SK-N-SH (cell line): ENCODE data around the gene MAOB. TPM values are rescaled to one million over a fixed set of nuclear protein-coding genes. Genes with fewer than 3 reads are reported as not detected.
A peak's percentile ranks its signal among the peaks of the same experiment; 100 is the strongest.

Experiments
- CTCF ChIA-PET: fragments of 300-600, 350-600 bp; formaldehyde crosslinking; extraction: SDS; loops from one replicate; lab custom pipeline; 2021; lab: Yijun Ruan, JAX
- POLR2A ChIA-PET: fragments of 350-600 bp; sonication (Branson Sonifier 250); formaldehyde crosslinking; extraction: SDS; loops from one replicate; lab custom pipeline; 2020; ENCODE audit warnings: antibody characterized with exemption, inconsistent platforms; lab: Yijun Ruan, JAX
- DNase-seq: peaks from one replicate; pipeline ENCODE4 v3.0.0; 2012
- H2AFZ ChIP-seq: fragments of 200-600 bp; sonication (generic); 2 replicates; pipeline ENCODE4 v1.8.1; 2016; ENCODE audit warnings: antibody characterized with exemption, mild to moderate bottlenecking, low read depth
- H3F3A ChIP-seq: fragments of 200-600 bp; sonication (generic); replicated peaks from 2 replicates; pipeline ENCODE3; 2016; ENCODE audit warnings: antibody characterized with exemption, mild to moderate bottlenecking; ENCODE audit not compliant: insufficient read depth
- H3K27ac ChIP-seq, 2 experiments: fragments of 200-500 bp in 1 of 2; fragments of 200-600 bp in 1 of 2; sonication (Bioruptor generic) in 1 of 2; sonication (generic), shearing (Covaris generic) in 1 of 2; 2 replicates each; pipeline versions ENCODE4 v1.5.1 to v1.6.1; 2014 to 2016; ENCODE audit warnings: low read depth in 2 of 2, inconsistent platforms in 1 of 2, low read length in 1 of 2, mild to moderate bottlenecking in 1 of 2, mixed read lengths in 1 of 2
- H3K27me3 ChIP-seq: fragments of 200-600 bp; sonication (generic), shearing (Covaris generic); 2 replicates; pipeline ENCODE4 v1.6.1; 2016; ENCODE audit warnings: mixed run types; ENCODE audit not compliant: insufficient read depth
- H3K36me3 ChIP-seq, 2 experiments: fragments of 200-500 bp in 1 of 2; fragments of 200-600 bp in 1 of 2; sonication (Bioruptor generic) in 1 of 2; sonication (generic) in 1 of 2; replicated peaks in 1 of 2; 2 replicates each; pipeline versions ENCODE3 to v1.5.1; 2014 to 2016; ENCODE audit warnings: low read length in 1 of 2, mild to moderate bottlenecking in 1 of 2; ENCODE audit not compliant: insufficient read depth in 2 of 2, control insufficient read depth in 1 of 2
- H3K4me1 ChIP-seq, 2 experiments: fragments of 200-500 bp in 1 of 2; fragments of 200-600 bp in 1 of 2; sonication (Bioruptor generic) in 1 of 2; sonication (generic), shearing (Covaris generic) in 1 of 2; 2 replicates each; pipeline versions ENCODE4 v1.5.1 to v1.6.1; 2014 to 2016; ENCODE audit warnings: low read depth in 1 of 2, low read length in 1 of 2, mixed run types in 1 of 2; ENCODE audit not compliant: insufficient read depth in 2 of 2, control insufficient read depth in 1 of 2
- H3K4me2 ChIP-seq: fragments of 200-600 bp; sonication (generic), shearing (Covaris generic); 2 replicates; pipeline ENCODE4 v1.6.1; 2017; ENCODE audit warnings: mixed run types
- H3K4me3 ChIP-seq, 2 experiments: fragments of 200-500 bp in 1 of 2; fragments of 200-600 bp in 1 of 2; sonication (Bioruptor generic) in 1 of 2; sonication (generic), shearing (Covaris generic) in 1 of 2; 2 replicates each; pipeline versions ENCODE4 v1.5.1 to v1.8.1; 2014 to 2016; ENCODE audit warnings: low read depth in 2 of 2, inconsistent platforms in 1 of 2, low read length in 1 of 2, mild to moderate bottlenecking in 1 of 2, mixed read lengths in 1 of 2, moderate library complexity in 1 of 2
- H3K79me2 ChIP-seq: fragments of 200-600 bp; sonication (generic); 2 replicates; pipeline ENCODE4 v1.8.1; 2017; ENCODE audit warnings: mild to moderate bottlenecking; ENCODE audit not compliant: insufficient read depth
- H3K9ac ChIP-seq: fragments of 200-600 bp; sonication (generic); 2 replicates; pipeline ENCODE4 v1.6.1; 2017; ENCODE audit warnings: mixed run types
- H3K9me2 ChIP-seq: fragments of 200-600 bp; sonication (generic); 2 replicates; pipeline ENCODE4 v1.6.1; 2017; ENCODE audit warnings: mixed run types
- H3K9me3 ChIP-seq: fragments of 200-600 bp; sonication (generic); 2 replicates; pipeline ENCODE4 v1.6.1; 2017; ENCODE audit warnings: mixed run types, mild to moderate bottlenecking, moderate library complexity
- H4K20me1 ChIP-seq: fragments of 200-600 bp; sonication (generic); 2 replicates; pipeline ENCODE4 v1.6.1; 2017; ENCODE audit warnings: mild to moderate bottlenecking, mixed run types; ENCODE audit not compliant: insufficient read depth
- ELF1 ChIP-seq: IDR thresholded peaks from 2 replicates; pipeline ENCODE4 v1.4.0; 2012
- EP300 ChIP-seq, 2 experiments: IDR thresholded peaks; 2 replicates each; pipeline versions ENCODE4 v1.4.0 to v1.6.1; 2012; ENCODE audit warnings: borderline replicate concordance in 1 of 2, low read depth in 1 of 2, low read length in 1 of 2
- FOSL2 ChIP-seq: IDR thresholded peaks from 2 replicates; pipeline ENCODE4 v1.4.0; 2012; ENCODE audit warnings: low read depth, mild to moderate bottlenecking, moderate library complexity, borderline replicate concordance
- FOXJ3 ChIP-seq: sonication (generic); formaldehyde crosslinking; IDR thresholded peaks from 2 replicates; pipeline ENCODE4 v1.5.1; 2020; ENCODE audit warnings: mild to moderate bottlenecking, missing genetic modification reagents
- FOXM1 ChIP-seq: IDR thresholded peaks from 2 replicates; pipeline ENCODE4 v1.4.0; 2012; ENCODE audit warnings: low read depth, mild to moderate bottlenecking
- GABPA ChIP-seq: IDR thresholded peaks from 2 replicates; pipeline ENCODE4 v1.4.0; 2012; ENCODE audit warnings: low read depth, mild to moderate bottlenecking
- JUND ChIP-seq: IDR thresholded peaks from 2 replicates; pipeline ENCODE4 v1.4.0; 2012
- MEF2A ChIP-seq: IDR thresholded peaks from 2 replicates; pipeline ENCODE4 v1.4.0; 2012; ENCODE audit warnings: low read depth, borderline replicate concordance
- NFIC ChIP-seq: IDR thresholded peaks from 2 replicates; pipeline ENCODE4 v1.4.0; 2012; ENCODE audit warnings: borderline replicate concordance
- POLR2AphosphoS5 ChIP-seq: IDR thresholded peaks from 2 replicates; pipeline ENCODE4 v1.6.1; 2012; ENCODE audit warnings: low read depth, low read length
- RAD21 ChIP-seq: IDR thresholded peaks from 2 replicates; pipeline ENCODE4 v1.6.1; 2012; ENCODE audit warnings: mild to moderate bottlenecking, low read length
- RCOR1 ChIP-seq: fragments of 150-350 bp; IDR thresholded peaks from 2 replicates; pipeline ENCODE4 v1.6.1; 2017; ENCODE audit warnings: antibody characterized with exemption, low read length
- RFX5 ChIP-seq: IDR thresholded peaks from 2 replicates; pipeline ENCODE4 v1.6.1; 2012; ENCODE audit warnings: mild to moderate bottlenecking, improper control_type of control experiment, low read length
- SMC3 ChIP-seq: IDR thresholded peaks from 2 replicates; pipeline ENCODE4 v1.6.1; 2012; ENCODE audit warnings: low read depth, low read length, improper control_type of control experiment
- TAF1 ChIP-seq: IDR thresholded peaks from 2 replicates; pipeline ENCODE4 v1.6.1; 2012; ENCODE audit warnings: low read depth, mild to moderate bottlenecking, low read length, moderate library complexity, borderline replicate concordance
- TCF12 ChIP-seq: IDR thresholded peaks from 2 replicates; pipeline ENCODE4 v1.4.0; 2012
- TEAD4 ChIP-seq: IDR thresholded peaks from 2 replicates; pipeline ENCODE4 v1.4.0; 2012; ENCODE audit warnings: mild to moderate bottlenecking, borderline replicate concordance; ENCODE audit not compliant: insufficient read depth
- YY1 ChIP-seq: IDR thresholded peaks from 2 replicates; pipeline ENCODE4 v1.4.0; 2012; ENCODE audit warnings: low read depth, mild to moderate bottlenecking
- WGBS: methylation state at CpG from one replicate; pipeline ENCODE4 v1.1.6; 2017; ENCODE audit warnings: low lambda C conversion rate; 5-methylcytosine and 5-hydroxymethylcytosine counted together
- polyA plus RNA-seq, 3 experiments: library from polyadenylated mRNA; depleted of rRNA; stranded (reverse); fragments of >200 nt; gene quantifications; 2 replicates each; pipeline ENCODE4 v1.2.3, GENCODE V29; 2012
- TF ChIP-seq, protein P1 (sequence below): fragments of 150-350 bp; IDR thresholded peaks from 2 replicates; pipeline ENCODE4 v1.6.1; 2017; ENCODE audit warnings: antibody characterized with exemption, low read length, low read depth, borderline replicate concordance
- TF ChIP-seq, protein P2 (sequence below): IDR thresholded peaks from 2 replicates; pipeline ENCODE4 v1.4.0; 2012; ENCODE audit warnings: low read depth, borderline replicate concordance
- TF ChIP-seq, protein P3 (sequence below): fragments of 200-600 bp; sonication (generic); IDR thresholded peaks from 2 replicates; pipeline ENCODE4 v1.6.1; 2017; ENCODE audit warnings: antibody characterized with exemption, mild to moderate bottlenecking, moderate library complexity

MAOB gene
- polyA plus RNA-seq, 1 of the 3 experiments (the other 2 are of a cell fraction): 0.92 TPM

DNA sequence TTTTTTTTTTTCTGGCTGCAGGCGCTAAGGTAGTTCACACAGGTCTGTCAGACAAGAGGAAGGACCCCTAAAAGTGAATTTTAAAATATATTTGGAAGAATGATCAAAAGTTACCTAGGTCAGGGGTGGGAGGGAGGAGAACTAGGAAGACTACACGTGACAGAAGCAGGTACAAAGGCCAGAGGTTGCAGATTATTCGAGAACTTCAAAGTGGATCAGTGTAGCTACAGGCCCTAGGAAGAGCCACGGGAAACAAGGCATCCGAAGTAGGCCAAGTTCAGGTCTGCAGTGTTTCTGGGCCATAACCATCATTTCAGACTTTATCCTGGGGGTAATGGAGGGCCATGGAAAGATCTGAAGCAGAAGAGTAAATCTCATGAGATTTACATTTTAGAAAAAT lies 16.5 kb downstream of the MAOB start (continued):
- TF ChIP-seq YY1: no peak
- TF ChIP-seq, all 33 proteins: peak for 0

DNA sequence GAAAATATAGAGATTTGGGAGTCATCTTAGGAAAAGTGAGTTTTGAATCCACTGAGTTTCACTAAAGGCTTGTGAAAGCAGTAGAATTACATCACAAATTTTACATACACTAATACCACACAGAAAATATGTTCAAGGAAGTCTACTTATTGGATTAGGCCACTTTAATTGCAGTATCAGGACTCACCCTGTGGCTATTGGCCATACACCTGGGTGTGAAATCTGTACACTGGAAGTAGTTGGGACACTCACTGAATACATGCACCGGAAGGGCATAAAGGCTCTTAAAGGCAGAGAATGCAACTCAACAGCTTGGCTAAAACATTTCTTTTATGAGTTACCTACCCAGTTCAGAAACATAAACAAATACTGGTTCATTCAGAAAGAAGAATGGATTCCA lies 19.8 kb downstream of the MAOB start:
- no peak overlapping the region for H3K4me3 ChIP-seq
- H3K9me2 ChIP-seq: no peaks in the 10 kb centered on the region
- no peak overlapping the region for H2AFZ ChIP-seq
- whole genome bisulfite sequencing: 50% methylated on average over 1 of the region's 1 CpG
- H4K20me1 ChIP-seq: no peaks in the 10 kb centered on the region
- no peaks in the 10 kb centered on the region for H3K36me3 ChIP-seq
- H3K9me3 ChIP-seq: no peaks in the 10 kb centered on the region
- H3K9ac ChIP-seq: no peak overlapping the region
- no peak for DNase-seq
- TF ChIP-seq, protein P1, sequence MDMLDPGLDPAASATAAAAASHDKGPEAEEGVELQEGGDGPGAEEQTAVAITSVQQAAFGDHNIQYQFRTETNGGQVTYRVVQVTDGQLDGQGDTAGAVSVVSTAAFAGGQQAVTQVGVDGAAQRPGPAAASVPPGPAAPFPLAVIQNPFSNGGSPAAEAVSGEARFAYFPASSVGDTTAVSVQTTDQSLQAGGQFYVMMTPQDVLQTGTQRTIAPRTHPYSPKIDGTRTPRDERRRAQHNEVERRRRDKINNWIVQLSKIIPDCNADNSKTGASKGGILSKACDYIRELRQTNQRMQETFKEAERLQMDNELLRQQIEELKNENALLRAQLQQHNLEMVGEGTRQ: no peak
- TF ChIP-seq, protein P2, sequence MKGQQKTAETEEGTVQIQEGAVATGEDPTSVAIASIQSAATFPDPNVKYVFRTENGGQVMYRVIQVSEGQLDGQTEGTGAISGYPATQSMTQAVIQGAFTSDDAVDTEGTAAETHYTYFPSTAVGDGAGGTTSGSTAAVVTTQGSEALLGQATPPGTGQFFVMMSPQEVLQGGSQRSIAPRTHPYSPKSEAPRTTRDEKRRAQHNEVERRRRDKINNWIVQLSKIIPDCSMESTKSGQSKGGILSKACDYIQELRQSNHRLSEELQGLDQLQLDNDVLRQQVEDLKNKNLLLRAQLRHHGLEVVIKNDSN: no peak
- TF ChIP-seq RCOR1: no peak
- no peak for TF ChIP-seq FOSL2
- no peak for TF ChIP-seq POLR2AphosphoS5
- no peak for TF ChIP-seq NFIC
- no peak for TF ChIP-seq RAD21
- no peak for TF ChIP-seq TAF1
- TF ChIP-seq TCF12: no peak
- no peaks in the 10 kb centered on the region for H3K27me3 ChIP-seq
- no peaks in the 10 kb centered on the region; a peak in 1 of 4 replicates for H3K4me1 ChIP-seq
- CTCF ChIA-PET: no interaction called here
- H3K79me2 ChIP-seq: no peaks in the 10 kb centered on the region
- H3F3A ChIP-seq: no peaks in the 10 kb centered on the region
- POLR2A ChIA-PET: no interaction called here
- H3K27ac ChIP-seq: peak overlapping the region in 1 of 2 experiments; percentile 63; a peak in 2 of 4 replicates
- no peak overlapping the region for H3K4me2 ChIP-seq

DNA sequence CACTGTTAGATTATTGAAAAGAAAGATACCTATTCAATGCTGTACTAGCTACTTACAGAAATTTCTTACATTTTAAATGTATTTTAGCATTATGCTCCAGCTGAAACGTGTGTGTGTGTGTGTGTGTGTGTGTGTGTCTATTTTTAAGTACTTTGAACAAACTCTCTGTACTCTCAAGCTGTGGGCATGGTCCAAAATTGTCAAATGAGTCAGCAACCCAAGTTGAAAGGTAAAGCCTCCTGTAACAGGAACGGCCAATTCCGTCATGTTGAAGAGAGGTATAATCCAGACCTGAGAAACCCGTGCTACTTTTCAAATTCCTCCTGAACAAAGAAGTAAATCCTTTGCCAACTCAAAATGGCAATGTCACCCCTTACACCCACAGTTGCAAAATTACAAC lies 20.5 kb downstream of the MAOB start:
- H3K36me3 ChIP-seq: no peaks in the 10 kb centered on the region
- CTCF ChIA-PET: no interaction called here
- H3K4me2 ChIP-seq: no peak overlapping the region
- no peaks in the 10 kb centered on the region for H3K27me3 ChIP-seq
- H4K20me1 ChIP-seq: no peaks in the 10 kb centered on the region
- TF ChIP-seq SMC3: no peak
- TF ChIP-seq, protein P1: no peak
- no peak for TF ChIP-seq YY1
- TF ChIP-seq GABPA: no peak
- TF ChIP-seq, protein P3, sequence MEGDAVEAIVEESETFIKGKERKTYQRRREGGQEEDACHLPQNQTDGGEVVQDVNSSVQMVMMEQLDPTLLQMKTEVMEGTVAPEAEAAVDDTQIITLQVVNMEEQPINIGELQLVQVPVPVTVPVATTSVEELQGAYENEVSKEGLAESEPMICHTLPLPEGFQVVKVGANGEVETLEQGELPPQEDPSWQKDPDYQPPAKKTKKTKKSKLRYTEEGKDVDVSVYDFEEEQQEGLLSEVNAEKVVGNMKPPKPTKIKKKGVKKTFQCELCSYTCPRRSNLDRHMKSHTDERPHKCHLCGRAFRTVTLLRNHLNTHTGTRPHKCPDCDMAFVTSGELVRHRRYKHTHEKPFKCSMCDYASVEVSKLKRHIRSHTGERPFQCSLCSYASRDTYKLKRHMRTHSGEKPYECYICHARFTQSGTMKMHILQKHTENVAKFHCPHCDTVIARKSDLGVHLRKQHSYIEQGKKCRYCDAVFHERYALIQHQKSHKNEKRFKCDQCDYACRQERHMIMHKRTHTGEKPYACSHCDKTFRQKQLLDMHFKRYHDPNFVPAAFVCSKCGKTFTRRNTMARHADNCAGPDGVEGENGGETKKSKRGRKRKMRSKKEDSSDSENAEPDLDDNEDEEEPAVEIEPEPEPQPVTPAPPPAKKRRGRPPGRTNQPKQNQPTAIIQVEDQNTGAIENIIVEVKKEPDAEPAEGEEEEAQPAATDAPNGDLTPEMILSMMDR: no peak
- no peak for TF ChIP-seq RAD21
- TF ChIP-seq FOSL2: no peak
- TF ChIP-seq TEAD4: no peak
- no peak for TF ChIP-seq ELF1
- no peak for TF ChIP-seq MEF2A
- no peak for TF ChIP-seq FOXJ3 (CRISPR knock-in tag)
- TF ChIP-seq, protein P2: no peak
- TF ChIP-seq NFIC: no peak
- no peak for TF ChIP-seq EP300 (IDR thresholded peaks at IDR 0.05; ENCODE audit: borderline replicate concordance in 1 of 2, low read depth in 1 of 2, low read length in 1 of 2)
- no peak for TF ChIP-seq FOXM1
- no peak for TF ChIP-seq JUND
- no peak for TF ChIP-seq POLR2AphosphoS5
- TF ChIP-seq RFX5: no peak
- no peak for DNase-seq
- H3K27ac ChIP-seq: peak overlapping the region in 1 of 2 experiments; percentile 63; a peak in 2 of 4 replicates
- no peaks in the 10 kb centered on the region for H3F3A ChIP-seq
- H3K9ac ChIP-seq: no peak overlapping the region
- 57% methylated on average over 4 of the region's 4 CpGs for WGBS
- no peak overlapping the region for H2AFZ ChIP-seq
- H3K9me2 ChIP-seq: no peaks in the 10 kb centered on the region
- H3K4me1 ChIP-seq: no peaks in the 10 kb centered on the region; a peak in 1 of 4 replicates
- H3K9me3 ChIP-seq: no peaks in the 10 kb centered on the region
- no peaks in the 10 kb centered on the region for H3K79me2 ChIP-seq
- POLR2A ChIA-PET: no interaction called here
- no peak overlapping the region for H3K4me3 ChIP-seq
